Non-pigmented ciliary epithelial cell (primary cell): ENCODE results near the gene ADAMTS2.
"Not testable (repeated sequence)": the region's sequence is repeated elsewhere in the genome, so short reads cannot be mapped to it uniquely, and the experiment has no call there.

Experiments
- DNase-seq: peaks from one replicate; pipeline ENCODE4 v3.0.0-alpha.2; 2010; ENCODE audit warnings: low read depth

The ADAMTS2 gene

DNA sequence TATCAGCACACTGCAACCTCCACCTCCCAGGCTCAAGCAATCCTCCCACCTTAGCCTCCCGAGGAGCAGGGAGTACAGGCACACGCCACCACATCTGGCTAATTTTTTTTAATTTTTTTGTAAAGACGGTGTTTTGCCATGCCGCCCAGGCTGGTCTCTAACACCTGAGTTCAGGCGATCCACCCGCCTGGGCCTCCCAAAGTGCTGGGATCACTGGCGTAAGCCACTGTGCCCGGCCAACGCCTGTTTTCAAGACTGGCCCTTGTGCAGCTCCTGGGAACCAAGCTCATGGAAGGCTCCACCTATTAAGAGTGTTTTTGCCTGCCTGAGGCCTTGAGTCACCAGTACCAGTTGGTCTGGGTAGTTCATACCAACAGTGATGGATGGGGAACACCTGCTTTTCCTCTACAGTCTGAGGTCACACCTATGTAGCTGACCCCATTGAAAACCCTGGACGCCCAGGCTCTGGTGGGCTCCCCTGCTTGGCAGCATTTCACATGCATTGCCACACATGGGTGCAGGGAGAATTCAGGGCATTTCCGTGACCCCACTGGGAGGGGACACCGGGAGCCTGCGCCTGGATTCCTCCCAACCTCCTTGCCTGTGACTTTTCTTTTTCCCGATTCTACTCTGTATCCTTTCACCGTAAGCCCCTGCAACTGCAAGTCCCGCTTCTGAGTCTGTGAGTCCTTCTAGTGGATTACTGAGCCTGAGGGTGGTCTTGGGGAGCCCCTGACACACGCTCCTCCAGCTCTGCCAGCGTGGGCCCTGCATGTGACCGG lies 221.6 kb downstream of the ADAMTS2 start:
- DNase-seq, result no peak

DNA sequence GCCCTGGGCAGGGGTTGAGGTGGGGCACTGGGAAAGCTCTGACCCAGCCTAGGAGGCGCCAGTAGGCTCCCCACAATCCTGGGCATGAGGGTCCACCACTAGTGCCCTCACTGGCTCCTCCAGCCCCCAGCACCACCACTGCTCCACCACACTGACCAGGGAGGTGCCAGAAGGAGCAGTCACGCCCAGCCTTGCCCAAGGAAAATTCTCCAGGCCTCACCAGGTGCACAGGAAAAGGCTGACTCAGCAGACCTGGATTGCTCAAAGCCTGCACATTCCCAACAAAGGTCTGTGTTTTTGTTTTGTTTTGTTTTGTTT lies 222.2 kb downstream of the ADAMTS2 start:
- no peak for DNase-seq

DNA sequence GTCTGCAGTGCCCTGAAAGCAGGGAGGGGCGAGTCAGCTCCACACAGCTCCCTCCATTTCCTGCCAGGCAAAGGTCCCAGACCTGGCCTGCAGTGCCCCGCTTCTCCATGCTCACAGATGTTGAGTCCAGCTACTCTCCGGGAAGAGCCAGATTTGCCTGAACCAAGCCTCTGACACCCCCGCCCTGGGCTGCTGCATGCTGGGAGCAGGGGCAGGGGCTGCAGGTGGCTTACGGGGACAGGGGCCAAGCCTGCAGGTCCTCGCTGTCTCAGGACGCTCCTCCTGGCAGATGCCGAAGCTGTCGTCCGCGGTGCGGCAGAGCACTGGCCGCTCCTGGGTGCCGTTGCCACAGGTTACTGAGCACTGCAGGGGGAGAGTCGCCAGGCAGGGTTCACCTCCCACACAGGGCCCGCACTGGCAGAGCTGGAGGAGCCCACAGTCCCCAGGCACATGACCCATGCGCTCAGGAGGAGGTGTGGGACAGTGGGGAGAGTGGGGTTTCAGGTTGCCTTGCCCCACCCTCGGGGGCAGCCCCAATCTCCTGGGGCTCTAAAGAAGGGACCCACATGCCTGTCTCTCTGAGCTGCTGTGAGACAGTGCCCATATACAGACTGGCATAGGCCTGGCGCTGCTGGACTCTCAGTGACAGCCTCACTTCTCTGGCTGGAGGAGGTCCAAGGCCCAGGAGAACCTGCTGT lies 222.7 kb downstream of the ADAMTS2 start:
- no peak for DNase-seq

DNA sequence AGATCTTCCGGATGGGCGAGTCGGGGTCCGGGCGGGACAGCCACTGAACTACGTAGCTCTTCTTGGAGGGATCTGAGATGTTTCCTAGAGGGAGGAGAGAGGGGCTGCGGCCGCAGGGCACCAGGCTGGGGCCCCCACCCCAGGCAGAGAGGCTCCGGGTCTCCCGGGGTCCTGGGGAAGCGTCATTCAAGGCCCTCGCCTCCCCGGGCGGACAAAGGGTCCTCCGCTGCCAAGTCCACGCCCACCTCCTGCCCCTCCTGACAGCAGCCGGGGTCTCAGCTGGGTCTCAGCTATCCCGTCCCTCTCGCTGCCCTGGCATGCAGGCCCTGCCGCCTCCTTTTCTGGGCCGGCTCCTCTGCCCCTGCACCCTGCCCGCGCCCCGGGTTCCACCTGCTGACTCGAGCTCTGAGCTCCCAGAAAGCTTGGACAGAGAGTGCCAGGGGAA lies 223.6 kb downstream of the ADAMTS2 start:
- no peak for DNase-seq

DNA sequence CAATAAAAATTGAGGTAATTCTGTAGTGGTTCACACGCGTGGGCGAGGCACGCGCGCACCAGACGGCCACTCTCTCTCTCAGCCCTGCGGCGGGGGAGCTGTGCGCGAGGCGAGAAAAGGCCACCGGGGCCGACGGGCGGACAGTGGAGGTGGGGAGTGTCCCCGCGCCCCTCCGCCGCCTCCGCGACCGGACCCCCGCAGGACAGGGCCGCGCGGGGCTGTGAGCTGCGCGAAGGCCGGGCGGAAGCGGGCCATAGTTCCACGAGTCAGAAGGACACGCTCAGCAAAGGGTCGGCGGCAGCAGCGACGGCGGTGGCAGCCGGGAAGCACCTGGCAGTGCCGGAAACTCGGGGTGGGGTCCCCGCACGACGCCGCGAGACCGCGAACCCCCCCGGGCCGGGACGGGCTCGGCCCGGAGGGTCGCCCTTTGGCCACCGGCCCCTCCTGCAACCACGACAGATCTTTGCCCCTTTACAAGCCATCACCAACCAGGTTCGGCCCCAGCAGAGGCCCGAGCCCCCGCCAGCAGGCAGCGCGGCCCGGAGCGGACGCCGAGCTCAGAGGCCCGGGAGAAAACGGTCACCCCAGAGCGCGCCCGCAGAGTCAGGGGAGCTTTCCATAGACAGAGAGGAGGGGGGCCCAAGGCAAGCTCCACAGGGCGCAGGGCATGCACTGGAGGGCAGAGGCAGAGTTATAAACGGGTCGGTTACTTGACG lies 224.2 kb downstream of the ADAMTS2 start:
- DNase-seq, result no peak

DNA sequence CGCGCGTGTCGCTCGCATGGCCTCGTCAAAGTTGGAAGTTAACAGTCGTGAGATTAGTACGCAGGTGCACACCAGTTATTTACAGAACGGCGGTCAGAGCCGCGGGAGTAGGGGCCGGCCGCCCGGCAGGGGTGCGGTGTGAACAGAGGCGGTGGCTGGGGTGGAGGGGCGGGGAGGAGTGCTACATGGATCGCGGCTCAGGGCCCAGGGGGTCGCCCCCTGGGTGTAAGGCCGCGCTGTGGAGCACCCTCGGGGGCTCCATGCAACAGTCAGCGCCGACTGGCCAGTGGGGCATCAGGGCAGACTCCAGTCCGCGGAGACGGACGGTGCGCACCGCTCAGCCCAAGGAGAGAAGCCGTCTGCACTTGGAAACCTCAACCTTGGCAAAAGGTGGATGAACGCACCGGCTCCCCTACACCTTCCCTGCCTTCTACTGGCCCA lies 224.8 kb downstream of the ADAMTS2 start:
- DNase-seq, result no peak

DNA sequence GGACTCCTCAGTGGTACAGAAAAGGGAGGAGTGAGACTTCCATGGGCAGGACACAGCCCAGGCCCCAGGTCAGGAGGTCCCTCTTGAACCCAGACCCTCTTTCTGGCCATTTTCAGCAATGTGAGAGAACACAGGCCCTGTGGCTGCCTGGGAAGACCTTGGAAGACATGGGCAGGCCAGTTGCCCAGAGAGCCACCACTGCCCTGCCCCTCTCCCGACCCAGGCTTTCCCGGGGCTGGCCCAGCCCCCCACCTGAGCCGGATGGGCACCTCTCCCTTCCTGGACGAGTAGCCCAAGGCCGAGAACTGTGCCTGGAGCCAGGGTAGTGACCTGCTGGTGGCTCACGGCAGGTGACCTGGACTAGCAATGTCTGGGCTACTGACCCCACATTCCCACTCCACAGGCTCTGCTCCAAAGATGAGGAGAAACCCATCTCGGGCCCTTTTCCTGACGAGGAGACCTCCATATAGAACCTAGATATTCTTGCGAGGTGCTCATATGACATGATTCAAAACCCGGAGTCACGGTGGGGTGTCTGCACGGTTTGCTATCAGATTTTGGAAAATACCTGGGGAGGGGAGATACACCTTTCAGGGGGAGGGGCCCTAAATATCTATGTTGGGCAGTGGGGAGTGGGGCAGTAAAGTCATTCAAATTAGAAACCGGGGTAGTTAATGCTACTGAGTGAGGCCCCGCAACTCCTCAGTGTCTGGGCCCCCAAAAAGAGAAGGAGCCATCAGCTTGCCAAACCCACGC lies 225.7 kb downstream of the ADAMTS2 start:
- DNase-seq, result no peak

DNA sequence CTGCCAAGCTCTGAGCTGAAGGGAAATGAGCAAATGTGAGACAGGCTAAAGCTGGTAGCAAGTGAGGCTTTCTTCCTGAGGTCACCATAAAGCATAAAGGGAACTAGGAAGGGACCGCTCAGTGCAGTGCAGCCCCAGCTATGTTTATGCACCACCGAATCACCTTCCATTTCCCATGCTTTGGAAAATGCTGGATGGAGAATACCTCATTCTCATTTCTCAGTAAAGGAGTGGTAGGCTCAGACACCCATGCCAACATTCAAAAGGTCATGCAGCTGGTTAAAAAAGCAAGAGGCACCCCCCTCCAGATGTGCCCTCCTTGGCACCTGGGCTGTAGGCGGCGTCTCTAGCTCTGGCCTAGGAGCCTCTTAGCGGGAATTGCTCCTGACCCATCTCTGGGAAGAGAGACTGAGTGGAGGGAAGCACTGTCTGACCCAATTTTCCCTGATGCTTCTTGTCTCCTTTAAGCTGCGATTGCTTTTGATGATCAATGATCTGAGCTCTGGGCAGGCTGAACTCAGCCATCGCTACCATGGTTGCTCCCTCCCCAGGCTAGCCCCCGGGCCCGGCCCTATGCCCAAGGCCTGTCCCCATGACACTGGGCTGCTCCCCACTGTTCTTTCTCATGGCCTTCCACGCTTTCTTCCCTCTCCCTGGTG lies 226.4 kb downstream of the ADAMTS2 start:
- no peak for DNase-seq

DNA sequence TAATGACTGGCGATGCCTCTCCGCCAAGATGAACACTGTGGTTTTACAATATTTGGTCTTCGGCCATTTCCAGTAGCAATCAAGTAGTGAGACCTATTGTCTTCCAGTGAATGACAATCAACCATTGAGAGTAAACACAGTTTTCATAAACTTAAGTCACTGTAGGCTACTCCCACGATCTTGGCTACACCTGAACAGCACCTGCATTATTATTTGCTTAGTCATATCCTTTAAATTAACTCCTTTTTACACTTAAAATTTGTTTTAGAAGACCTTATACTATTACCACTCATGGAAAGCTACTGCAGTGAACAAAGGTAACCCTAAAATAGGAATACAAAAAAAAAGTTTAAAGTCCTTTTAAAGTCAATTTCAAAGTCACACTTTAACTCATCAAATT lies 226.9 kb downstream of the ADAMTS2 start:
- DNase-seq, result no peak

DNA sequence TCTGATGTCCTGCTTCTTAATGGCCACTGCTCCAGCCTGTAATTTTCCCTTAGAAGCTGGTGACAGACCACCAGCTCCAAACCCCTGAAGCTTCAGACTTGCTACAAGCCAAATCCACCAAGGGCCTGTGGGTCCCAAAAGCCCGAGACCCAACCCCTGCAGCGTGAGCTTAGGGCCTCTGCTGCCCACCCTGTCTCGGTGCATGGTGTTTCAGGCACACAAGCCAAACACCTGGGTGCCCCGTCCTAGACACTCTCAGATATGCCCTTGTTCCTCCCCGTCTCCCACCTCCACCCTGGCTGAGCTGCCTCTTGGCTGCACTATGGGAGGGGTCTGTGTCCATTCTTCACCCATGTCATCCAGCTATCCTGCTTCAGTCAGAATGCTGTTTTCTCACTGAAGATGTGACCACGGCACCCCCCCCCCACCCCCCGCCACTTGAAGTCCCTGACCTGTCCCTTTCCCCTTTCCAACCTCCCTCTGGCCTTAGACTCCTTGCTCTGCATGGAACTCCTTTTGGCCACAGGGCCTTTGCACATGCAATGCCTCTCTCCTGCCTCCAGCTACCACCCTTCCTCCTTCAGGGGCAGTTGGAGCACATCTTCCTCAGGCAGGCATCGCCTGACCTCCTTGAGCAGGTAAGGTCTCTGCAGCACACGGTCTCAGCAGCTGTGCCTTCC lies 229.3 kb downstream of the ADAMTS2 start:
- DNase-seq, result no peak

DNA sequence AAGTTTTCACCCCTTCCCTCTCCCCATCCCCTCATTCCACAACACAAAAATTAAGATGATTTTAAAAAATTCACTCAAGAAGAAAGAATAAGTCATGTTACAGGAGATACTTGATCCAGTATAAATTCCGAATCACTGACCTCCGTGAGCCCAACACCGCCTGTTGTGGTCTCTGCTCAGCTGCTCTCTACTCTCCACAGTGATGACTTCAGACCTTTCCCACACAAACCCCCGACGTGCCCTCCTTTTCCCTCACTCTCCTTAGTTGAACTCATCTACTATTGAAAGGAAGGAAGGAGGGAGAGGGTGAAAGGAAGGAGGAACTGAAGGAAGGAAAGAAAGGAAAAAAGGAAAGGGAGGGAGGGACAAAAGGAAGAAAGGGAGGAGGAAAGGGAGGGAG lies 230.0 kb downstream of the ADAMTS2 start:
- DNase-seq, result no peak

DNA sequence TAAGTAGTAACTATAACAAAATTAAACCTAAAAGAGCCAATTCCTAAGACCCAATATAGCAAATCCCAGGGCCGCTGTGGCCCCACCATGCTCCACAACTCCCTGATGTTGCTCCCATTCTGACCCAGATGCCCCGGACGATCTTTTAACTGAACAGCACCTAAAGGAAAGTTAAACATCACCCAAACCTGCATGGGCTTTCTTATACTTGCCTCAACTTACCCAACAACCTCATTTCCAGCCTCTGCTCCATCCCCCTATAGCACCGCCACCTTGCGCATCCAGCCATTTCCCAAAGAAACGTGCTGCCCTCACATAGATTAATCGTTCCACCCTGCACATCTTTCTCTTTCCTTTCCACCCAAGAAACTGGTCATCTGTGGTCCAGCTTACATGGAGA lies 230.5 kb downstream of the ADAMTS2 start:
- DNase-seq, result no peak

DNA sequence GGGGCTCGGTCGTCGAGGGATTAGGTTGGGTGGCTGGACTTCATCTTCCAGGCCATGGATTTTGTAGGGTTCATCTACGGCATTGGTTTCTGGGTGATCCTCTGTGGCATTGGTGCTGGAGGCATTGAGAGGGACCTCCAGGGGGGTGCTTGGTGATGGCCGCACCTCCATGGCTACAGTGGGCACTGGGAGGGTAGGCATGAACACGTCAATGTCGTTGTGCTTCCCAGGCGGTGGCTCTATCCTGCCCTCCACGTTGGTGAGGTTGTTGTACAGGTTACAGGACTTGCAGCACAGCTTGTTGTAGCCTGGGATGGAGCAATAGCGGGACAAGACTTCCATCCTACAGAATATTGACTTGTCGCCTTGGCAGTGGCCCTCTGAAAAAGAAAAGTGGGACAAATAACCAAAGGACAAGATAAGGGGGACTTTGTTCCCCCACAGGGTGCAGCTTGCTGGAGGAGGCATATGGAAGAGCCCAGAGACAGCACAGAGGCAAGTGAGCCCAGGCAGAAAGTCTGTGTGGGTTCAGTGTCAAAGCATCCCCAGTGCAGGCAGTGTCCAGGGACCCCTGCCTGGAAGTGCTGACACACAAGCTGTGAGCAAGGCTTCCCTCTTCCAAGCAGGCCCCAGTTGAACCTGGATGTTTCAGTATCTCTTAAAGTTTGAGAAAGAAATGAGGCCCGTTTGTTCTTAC lies 231.2 kb downstream of the ADAMTS2 start:
- DNase-seq, result no peak

DNA sequence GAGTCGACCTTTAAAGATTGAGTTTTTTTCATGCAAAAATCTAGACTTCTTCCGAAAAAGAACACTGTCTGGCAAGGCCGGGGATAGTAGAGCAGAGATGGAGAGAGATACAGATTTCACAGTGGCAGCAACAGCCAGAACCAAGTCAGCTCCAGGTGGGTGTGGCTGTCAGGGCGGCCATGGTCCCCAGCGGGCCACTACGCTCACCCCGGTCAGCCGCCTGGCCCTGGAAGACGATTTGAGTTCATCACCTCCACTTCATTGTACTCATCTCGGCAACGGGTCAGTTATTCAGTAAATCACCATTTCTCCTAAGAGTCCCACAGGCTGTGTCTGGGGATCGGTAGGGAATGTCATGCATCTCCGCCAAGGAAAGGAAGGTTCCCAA lies 232.1 kb downstream of the ADAMTS2 start:
- no peak for DNase-seq

DNA sequence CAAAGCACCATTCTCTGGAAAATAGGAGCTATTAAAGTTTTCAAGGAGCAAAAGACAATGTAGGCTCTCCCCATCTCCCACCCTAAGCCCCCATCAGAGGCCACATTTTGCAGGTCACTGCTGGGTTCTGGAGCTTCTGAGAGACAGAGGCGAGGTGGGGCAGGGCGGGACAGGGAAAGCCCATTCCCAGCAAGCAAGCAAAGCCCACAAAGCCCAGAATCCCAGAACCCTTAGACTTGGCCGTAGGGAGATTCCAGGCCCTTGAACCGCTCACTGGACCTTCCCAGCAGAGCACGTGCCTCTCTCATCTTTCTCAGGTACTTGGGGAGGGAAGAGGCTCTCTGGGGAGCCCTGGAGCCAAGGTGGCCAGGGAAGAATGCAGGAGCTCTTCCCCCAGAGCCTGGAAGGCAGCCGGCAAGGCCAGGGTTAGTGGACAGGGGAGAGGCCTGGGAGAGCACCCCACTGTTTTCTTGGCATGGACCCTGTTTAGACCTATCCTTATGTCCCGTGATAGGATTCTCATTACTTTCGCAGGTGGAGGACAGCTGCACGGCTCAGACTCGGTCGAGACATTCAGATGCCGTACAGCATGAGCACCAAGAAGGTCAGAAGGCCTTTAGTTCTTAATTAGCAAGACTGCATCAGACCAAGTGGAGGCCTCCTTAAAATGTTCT lies 232.7 kb downstream of the ADAMTS2 start:
- no peak for DNase-seq

DNA sequence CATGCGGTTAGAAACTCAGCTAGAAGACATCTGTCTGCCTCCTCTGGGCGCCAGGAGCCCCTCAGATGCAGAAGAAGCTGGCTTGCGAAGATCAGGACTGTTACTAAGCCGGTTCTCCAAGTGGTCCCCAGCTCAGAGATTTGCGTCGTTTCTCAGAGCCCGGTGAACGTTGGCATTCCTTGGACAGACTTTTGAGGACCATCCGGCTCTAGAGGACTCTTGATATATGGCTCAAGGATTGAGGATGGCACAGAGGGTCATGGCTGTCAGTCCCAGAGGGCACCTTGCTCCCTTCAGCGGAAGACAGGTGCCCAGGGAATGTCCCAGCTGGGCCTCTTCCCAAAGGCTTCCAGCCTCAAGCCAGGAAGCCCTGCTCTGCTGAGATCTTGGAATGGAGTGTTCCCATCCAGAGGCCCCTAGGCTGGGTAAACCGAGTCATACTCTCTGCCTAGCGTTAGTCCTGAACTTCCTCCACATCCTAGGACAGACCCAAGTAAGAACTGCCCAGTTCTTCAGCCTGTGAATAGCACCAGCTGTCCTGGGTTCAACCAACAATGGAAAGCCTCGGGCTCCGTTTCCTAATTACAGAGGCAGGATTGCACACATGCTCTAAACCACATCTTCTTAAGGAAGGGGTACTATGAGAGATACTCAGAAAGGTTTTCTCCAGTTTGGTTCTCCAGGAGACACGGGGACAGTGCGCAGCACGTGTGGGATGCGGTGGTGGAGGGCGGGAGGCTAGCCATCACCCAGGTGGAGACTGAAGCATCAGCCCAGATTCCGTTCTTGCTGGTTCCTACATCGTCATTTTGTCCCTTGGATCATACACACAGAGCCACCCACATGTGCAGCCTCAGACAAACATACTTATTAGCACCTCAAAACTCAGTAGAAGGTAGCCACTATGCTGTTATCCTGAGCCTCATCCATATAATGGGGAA lies 233.7 kb downstream of the ADAMTS2 start:
- DNase-seq, result no peak

DNA sequence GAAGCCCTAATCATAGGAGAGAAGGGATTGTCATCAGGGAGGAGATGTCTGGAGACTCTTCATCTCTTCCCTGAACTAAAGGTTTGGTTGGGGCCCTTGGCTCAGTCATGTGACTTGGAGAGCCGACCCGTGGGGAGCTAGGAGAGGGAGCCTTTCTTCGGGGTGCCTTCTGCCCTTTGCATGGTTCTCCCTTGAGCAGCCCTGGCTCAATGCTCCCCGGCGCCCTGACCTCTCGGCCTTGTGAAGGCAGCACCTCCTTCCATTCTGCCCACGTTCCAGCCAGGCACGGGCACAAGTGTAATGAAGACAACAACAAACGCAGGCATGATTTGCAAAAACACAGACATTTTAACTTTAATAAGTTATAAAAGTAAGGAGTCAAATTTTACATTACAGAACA lies 234.7 kb downstream of the ADAMTS2 start:
- DNase-seq, result no peak

DNA sequence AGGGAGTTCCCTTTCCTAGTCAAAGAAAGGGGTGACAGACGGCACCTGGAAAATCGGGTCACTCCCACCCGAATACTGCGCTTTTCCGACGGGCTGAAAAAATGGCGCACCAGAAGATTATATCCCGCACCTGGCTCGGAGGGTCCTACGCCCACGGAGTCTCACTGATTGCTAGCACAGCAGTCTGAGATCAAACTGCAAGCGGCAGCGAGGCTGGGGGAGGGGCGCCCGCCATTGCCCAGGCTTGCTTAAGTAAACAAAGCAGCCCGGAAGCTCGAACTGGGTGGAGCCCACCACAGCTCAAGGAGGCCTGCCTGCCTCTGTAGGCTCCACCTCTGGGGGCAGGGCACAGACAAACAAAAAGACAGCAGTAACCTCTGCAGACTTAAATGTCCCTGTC lies 244.0 kb downstream of the ADAMTS2 start:
- not testable (repeated sequence) for DNase-seq

DNA sequence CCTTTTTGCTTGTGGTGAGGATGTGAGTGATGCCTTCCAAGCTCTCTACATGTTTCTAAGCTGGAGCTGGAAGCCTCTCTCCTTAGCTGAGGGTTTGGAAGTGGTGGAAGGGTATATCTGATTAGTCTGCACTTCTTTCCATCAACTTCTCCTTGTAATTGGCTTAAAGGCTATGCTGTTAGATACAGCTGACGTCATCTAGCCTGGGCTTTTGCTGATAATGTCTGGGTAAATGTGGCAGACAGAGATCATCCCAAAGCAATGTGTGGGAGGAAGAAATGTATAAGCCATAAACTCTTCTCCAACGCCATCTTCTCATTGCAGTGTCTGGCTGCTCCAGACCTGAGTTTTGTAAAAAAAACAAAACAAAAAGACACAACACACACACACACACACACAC lies 255.8 kb downstream of the ADAMTS2 start:
- DNase-seq, result no peak
